T-helper 22 cell (primary cell): ENCODE measurements around the gene PDIK1L.

Source experiments
- DNase-seq: peaks from one replicate; pipeline ENCODE4 v3.0.0-alpha.2; 2020; ENCODE audit warnings: low read depth

PDIK1L gene

DNA sequence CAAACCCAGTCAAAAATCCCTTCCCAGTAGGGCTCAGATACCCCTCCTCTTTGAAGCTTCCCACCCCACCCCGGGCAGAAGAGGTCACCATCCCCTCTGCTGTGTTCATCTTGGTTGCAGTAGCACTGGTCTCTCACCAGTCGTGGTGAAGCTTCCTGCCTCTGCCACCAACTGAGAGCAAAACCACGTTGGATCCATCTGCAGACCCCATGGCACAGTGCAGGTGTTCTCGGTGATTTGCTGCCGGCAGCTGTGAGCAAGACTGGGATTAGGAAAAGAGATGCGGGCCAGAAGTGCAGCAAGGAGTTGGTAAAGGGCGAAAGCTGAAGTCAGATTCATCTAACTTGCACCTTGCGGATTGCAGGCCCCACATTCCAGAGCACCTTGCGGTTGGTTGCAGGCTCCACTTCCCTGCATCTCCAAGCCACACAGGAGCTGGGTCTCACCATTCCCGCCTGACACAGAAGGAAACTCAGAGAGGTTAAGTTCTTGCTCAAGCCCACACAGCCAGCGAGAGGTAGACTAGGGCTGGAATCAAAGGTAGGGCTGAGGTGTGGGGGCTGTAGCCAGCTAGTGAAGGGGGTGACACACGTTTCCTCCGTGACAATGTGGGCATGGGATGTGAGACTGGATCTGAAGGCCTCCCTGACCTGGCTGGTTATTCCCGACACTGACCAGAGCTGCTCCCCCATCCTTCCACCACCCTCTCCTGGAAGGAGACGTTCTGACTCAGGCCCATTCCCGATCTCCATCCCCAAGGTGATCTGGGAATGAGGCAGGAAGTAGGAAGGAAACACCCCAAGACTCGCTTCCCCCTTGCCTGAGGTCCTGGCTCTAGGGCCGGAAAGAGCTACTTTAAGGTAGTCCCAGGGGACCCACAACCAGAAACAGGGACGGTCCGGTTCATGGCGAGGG is 44.0 kb downstream of the PDIK1L start:
- DNase-seq: no peak

DNA sequence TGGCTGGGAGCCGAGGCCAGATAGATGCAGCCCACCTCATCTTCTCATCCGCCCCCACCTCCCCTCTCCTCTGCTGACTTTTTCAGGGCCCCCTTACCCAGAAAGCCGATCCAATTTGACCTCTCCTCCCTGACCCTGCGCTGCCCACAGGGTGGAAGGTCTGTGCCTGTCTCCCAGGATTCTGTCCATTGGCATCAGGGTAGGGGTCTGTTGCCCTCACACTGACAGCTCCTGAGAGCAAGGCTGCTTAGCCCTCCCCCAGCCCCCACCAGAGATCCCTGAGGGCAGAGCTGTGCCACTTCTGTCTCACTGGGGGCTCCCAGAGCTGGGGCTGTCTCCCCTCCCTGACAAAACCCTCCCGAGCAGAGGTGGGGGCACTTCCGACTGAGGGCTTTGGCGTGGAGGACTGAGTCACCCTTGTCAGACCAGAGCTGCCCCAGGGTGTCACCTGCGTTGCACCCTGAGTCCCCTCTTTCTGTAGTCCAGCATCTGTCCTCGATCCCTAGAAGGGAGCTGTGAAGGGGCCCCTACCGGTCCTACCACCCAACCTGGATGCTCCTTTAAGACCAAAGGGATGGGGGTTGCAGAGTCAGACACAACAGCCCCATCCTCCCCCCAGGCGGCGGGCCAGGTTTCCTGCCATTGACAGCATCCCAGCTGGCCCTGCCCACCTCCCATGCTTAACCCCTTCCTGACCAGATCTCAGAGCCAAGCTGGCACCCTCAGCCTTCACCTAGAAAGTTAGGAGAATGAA is 44.8 kb downstream of the PDIK1L start:
- DNase-seq: no peak

DNA sequence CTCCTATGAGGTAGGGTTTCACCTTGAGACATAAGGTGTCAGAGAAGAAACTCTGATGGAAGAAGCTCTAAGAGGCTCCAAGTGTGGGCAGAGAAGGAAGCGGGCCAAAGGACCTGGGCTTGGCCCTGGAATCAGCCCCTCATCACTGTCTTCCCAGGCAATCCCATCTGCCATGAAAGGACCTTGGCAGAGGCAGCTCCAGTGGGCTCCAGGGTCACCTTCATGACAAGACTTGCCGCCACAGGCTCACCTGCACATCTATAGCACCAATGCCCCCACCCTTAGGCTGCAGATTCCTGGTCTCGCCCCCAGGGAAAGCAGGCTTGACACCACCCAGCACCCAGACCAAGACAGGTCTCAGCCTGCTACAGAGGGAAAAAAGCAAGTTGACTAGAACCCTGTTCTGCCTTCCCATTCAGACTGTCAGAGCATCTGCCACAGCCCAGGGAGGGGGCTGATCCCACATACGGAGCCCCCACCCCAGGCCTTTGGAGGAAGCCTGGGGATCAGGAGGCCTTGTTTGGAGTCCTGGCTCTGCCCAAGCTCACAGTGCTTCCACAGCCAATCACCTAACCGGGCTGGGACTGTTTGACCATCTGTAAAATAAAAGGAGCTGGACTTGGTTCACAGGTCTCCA is 46.8 kb downstream of the PDIK1L start:
- no peak for DNase-seq

DNA sequence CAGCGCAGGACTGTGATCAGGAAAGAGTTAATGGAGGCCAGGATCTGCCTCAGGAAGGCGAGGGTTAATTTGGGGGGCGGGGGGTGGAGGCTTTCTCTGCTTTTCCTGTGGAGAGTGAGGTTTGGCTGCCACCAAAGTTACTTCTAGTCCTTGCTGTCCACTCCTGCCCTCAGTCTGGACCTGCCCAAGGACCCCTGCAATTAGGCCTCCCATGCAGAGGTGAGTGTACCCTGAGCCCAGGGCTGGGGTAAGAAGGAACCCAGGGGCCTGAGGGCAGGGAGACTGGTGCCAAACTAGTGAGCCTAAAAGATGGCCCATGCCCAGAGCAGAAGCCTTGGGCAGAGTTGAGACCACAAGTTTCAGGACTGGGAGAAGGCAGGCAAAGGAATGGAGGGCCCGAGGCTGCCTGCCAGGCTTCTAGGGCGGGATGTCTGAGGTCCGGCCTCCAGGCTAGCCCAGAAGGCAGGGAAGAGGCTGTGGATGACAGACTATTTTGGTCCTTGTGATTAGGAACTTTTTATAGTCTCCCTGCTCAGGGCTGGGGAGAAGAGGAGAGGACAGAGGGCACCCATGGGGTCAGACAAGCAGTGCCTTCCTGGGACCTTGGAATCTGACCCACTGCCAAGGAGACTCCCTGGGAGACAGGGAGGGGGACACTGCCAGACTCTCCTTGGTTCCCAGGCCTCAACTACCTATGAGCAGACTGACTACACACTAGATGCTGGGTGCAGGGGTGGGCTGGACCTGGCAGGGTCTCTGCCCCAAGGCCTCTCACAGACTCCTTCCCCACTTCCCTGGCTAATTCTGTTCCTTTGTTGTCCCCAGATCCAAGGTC is 47.5 kb downstream of the PDIK1L start, which contains the start of gene FAM110D:
TSS of gene FAM110D (plus strand) at position 172 of the 835 bp plus-strand sequence. CDS start 2,213 bp downstream, outside the sequence.
- no peak for DNase-seq

DNA sequence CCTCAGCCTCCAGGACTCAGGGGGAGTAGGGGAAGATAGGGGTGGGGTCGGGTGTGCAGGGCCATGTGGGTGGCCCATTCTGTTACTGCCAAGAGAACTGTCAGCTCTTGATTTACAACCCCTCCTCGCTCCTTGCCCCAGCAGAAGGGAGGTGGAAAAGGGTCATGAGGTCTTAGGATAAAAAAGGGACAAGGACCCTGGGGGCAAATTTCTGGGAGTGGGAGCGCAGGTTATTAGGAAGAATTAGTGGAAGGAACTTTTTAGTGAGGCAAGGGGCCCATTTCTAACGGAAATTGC is 48.1 kb downstream of the PDIK1L start:
- DNase-seq: no peak

DNA sequence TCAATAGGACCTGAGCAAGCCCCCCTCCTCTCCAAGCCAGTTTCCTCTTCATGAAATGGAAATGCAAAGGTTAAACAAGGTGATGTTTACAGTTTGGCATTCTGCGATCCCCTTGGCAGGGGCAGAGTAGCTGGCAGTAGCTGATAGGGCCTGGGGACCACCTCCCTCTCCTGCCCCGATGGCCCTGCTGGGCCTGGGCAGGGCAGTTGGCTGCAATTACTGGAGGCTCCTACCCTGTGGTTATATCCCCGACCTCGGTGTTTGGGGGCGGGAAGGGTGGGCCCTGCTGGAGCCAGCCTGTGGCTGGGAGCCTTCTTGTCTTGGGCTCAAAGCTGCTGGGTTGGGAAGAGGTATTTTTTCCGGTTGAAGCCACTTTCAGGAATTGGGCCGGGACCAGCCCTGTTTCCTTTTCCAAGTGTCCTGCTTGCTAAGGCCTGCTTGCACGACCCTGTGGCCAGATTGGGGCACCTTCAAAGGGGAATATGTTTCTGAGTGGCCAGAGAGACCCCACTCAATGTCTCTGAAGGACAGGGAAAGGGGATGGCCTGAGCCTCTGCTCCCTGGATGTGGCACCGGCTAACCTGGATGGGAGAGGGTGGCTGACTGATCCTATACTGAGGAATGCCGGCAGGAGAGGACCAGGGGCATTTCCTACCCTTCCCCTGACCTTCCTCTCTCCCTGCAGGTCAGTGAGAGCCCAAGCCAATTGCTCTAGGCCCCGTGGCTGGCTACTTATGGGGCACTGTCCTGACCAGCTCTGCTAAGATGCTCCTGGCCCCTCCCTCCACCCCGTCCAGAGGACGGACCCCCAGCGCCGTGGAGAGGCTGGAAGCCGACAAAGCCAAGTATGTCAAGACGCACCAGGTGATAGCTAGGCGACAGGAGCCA is 49.1 kb downstream of the PDIK1L start:
- no peak for DNase-seq

DNA sequence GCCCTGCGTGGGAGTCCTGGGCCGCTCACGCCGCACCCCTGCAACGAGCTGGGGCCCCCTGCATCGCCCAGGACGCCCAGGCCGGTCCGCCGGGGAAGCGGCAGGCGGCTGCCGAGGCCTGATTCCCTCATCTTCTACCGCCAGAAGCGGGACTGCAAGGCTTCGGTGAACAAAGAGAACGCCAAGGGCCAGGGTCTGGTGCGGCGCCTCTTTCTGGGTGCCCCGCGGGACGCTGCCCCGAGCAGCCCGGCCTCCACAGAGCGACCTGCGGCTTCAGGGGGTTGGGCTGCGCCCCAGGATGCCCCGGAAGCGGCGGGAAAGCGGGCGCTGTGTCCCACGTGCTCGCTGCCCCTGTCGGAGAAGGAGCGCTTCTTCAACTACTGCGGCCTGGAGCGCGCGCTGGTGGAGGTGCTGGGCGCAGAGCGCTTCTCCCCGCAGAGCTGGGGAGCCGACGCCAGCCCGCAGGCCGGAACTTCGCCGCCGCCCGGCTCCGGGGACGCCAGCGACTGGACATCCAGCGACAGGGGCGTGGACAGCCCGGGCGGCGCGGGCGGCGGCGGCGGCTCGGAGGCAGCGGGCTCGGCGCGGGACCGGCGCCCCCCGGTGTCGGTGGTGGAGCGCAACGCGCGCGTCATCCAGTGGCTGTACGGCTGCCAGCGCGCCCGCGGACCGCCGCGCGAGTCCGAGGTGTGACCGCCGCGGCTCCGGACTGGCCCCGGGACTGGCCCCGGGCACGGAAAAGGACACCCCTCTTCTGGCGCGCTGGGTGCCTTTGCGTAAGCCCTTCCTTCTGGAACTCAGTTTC is 50.0 kb downstream of the PDIK1L start:
- DNase-seq: no peak

DNA sequence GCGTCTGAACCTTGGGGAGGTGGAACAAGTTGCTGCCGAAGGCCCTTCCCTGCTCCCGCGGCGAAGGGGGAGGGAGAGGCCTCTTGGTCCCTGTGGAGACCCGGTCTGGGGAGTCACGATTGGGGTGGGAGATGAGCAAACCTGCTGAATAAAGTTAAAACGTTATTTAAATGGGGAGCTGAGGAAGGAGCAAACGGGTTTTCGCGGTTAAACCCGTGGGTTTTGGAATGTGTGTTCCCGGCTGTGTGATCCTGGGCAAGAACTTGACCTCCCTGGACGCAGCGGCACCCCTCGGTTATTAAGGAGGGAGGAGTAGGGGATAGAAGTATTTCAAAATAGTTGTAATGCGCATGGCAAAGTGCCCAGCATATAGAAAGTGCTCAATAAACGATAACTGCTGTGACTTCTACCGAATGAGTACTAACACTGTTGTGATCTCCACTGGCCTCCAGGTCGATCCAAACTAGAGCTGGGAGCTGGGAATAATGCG is 50.6 kb downstream of the PDIK1L start:
- DNase-seq: no peak

DNA sequence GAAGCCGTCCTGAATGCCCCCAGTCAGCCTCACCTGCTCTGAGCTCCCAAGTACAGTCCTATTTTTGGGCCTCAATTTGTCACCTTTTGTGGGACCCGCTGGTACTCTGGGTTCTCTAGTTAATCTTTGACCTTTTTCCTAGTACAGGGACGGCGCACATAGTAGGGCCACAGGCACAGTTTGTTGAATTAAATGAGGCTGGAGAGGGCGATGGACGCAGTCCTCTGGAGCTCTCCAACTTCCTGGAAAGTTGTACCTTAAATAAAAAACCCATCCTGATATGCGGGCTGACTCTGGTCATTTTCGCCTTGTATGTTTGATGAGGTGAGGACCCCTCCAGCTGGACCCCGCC is 52.0 kb downstream of the PDIK1L start:
- DNase-seq: no peak

DNA sequence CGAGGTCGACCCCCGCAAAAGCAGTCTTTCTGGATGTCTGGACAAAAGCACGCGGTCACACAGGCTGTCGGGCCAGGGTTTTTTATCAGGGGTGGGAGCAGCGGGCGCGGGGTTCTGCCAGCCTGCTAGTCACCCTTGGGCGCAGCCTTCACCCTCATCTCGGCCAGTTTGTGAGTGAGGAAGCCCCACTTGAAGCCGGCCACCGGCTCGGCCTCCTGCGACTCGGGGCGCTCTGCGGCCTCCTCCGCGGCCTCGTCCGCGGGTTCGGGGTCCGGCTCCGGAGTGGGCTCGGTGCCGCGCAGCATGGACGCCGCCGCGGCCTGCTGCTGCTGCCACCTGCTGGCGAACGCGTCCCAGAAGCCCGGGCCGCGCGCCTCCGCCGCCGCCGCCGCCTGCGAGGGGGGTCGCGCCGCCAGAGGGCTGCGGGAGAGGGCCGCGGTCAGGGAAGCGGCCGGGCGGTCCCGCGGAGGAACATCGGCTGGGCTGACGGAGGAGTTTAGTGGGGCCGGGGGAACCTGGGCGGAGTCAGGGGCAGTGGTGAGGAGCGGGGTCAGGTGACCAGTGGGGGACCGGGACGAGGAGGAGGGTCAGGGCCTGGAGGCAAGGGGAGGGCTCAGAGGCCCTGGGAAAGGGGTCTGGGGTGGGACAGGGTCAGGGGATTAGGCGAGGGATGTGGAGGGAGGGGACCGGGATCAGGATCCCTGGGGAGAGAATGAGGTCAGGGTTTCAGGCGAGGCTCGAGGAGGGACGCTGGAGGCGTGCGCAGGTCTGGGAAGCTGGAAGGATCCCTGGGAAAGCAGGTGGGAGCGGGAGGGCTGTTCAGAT is 52.6 kb downstream of the PDIK1L start:
- DNase-seq: no peak

DNA sequence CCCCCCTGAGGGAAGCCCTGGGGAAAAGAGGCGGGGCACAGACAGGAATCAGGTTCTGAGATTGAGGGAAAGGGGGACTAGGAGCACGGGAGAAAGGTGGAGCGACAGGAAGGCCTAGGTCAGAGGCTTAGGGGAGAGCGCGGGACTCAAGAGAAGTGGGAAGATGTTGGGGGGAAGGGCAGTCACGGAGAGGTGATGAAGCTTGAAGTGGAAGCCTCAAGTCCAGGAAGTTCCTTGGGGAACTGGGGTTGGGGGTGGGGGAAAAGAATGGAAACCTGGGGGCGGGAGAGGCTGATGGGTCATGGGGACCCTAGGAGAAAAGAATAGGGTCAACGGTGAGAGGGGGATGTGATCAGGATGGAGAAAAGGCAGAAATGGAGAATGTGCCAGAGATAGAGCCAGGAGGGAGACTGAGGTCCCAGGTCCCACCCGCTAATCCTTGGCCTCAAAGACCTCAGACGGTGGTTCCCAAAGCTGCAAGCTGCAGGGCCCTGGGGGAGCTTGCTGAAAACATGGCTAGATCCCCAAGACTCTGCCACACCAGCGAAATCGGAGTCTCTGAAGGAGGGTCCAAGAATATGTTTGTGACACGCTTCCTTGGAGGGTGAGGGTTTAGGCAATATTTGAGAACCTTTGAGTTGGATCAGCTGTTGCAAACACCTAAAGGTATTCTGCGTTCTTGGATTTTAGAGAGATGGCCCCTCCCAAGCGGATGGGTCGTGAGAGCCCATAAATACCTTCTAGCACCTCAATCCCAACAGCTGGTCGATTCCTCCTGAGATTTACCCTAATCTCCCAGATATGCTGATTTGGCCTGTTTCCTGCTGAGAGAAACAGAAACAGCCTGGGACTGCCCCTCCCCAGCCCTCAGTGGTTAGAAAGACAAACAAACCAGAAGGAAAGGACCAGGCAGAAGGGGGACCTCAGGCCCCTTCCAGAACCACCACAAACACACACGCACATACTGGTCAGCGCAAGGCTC is 53.5 kb downstream of the PDIK1L start:
- DNase-seq: no peak

DNA sequence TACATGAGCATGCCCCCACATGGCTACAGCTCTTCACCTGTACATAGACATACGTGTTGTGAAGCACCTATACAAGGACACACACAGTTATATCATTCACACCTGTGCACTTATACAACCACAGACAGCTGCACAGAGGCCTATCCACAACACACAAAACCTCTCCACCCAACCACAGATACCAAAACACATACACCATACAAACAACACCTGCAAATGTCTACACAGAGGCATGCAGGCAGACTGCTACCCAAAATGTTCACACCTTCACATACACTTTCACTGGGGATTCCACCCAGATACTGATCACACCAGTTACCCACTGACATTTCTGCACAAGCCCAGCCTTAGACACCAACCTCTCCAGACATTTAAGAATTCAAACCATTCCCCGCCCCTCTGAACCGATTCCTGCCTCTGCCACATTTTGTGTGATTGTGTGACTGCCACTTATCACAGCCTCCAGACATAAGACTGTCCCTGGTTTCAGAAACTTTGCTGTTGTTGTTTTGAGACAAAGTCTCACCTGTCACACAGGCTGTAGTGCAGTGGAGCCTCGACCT is 55.2 kb downstream of the PDIK1L start:
- DNase-seq: no peak

DNA sequence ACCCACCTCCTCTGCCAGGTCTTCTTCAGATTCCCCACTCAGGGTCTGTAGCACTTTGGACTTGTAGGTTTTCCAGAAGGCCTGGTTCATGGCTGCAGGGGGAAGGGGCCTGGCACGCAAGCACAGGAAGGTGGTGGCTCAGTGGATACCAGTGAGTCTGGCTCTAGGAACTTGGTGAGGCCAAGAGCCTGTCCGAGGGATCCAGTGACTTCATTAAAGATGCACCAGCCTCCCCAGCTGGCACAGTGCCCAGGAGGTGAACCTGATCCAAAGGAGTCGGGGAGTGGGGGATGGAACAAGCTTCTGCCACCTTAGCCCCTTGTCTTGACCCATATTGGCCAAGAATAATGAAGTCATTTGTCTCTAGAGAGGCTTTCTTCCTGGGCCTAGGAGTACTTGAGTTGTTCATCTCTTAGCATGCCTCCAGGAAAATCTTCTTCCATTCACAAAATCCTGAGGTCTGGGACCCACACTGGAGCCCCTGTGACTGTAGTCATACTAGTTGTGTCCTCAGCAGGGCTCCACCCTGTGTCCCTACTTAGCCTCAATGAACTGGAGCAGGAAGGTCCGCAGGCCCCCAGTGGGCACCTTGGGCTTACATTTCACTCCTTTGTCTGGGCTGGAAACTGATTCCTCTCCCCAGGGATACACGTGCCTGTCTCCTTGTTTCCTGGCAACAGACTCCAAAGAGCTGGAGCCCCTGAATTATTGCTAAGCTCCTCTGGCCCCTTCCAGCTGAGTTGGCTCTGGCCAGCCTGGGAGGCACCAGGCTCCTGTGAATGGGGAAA is 57.0 kb downstream of the PDIK1L start, which contains the start of gene C1orf232:
TSS of gene C1orf232 (minus strand) at position 554 of the 788 bp plus-strand sequence. CDS start at position 90, 464 bp downstream.
- DNase-seq: no peak

DNA sequence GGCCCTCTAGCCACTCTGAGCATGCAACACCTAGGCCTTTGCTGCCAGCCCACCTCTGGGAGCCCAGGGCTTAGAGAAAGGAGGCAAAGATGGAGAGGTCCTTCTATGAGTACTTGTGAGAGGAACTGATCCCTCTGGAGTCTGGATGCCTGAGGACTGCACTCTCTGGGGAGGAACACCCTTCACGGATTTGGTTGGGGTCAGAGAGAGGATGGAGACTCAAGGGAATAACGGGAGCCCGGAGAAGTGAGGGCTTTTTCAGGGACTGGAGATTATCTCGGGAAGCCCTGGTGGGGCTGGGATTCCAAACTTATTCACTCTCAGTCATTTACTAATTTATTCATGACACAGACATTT is 57.6 kb downstream of the PDIK1L start:
- DNase-seq: no peak

DNA sequence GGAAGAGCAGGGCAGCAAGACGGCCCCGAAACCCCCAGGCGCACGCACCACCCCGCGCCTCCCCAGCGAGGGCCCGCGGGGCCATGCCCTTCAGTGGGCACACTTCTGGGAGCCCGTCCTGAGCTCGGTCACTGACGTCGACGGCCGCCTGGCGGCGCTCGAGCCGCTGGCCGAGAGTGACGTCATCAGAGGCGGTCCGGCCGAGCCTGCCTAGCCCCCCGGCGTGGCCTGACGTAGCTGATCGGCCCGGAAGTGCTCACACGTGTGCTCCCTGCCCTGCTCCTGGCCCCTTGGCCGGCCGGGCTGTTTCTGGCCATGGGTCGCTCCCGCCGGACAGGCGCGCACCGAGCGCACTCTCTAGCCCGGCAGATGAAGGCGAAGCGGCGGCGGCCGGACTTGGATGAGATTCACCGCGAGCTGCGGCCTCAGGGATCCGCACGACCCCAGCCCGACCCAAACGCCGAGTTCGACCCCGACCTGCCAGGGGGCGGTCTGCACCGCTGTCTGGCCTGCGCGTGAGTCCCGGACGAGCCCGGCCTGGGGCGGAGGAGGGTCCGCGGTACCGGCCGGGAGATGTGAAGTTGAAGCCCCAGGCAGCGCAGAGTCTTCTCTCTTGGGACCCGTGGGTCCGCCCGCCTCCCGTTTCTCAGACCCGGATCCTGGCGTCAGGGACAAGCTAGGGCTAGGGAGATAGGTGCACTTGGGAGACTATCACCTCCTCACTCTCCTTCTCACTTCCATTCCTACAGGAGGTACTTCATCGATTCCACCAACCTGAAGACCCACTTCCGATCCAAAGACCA is 58.2 kb downstream of the PDIK1L start, which contains the start of gene ZNF593:
TSS of gene ZNF593 (plus strand) at position 240 of the 803 bp plus-strand sequence. CDS start at position 316, 76 bp downstream.
- peak; percentile 64 for DNase-seq

DNA sequence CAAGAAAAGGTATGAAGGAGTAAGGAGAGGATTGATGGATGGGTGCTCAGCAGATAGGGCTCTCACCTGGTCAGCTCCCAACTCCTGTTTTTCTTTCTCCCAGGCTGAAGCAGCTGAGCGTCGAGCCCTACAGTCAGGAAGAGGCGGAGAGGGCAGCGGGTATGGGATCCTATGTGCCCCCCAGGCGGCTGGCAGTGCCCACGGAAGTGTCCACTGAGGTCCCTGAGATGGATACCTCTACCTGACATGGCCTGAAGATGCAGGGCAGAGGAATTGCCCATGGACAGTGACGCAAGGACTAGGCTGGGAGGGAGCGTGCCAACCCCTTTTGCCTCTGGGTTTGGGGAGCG is 58.8 kb downstream of the PDIK1L start:
- no peak for DNase-seq
